SHP77 treated with DMSO at 0.1 percent for 48 hours (cell line): ENCODE data around the gene RXFP1.

ENCODE experiments used
- DNase-seq: peaks from one replicate; lab custom pipeline; 2025; lab: John Stamatoyannopoulos, UW

RXFP1 gene

GRCh38 chr4:158521484-158522088, at the start of gene RXFP1:
TSS of gene RXFP1 (plus strand) at chr4:158521882. CDS start at chr4:158521977, 95 bp downstream.
- DNase-seq, result no peak

- DNase-seq, result no peak
These were observed 39.9 kb upstream of the RXFP1 start for GRCh38 chr4:158481811-158482210.

GRCh38 chr4:158484173-158484885, 37.4 kb upstream of the RXFP1 start:
- DNase-seq, result no peak

GRCh38 chr4:158490629-158491028, 31.1 kb upstream of the RXFP1 start:
- DNase-seq, result no peak

- DNase-seq, result no peak
These were observed 29.3 kb upstream of the RXFP1 start for GRCh38 chr4:158492391-158492790.

- no peak for DNase-seq
These were observed 25.5 kb upstream of the RXFP1 start for GRCh38 chr4:158496030-158496741.

GRCh38 chr4:158500054-158500453, 21.6 kb upstream of the RXFP1 start:
- DNase-seq, result no peak

- no peak for DNase-seq
These were observed 8.4 kb upstream of the RXFP1 start for GRCh38 chr4:158513256-158513655.

GRCh38 chr4:158519226-158519625, 2.5 kb upstream of the RXFP1 start:
- no peak for DNase-seq

- DNase-seq, result no peak
These were observed 2.4 kb downstream of the RXFP1 start for GRCh38 chr4:158523990-158524535.

GRCh38 chr4:158527516-158527915, 5.8 kb downstream of the RXFP1 start:
- DNase-seq, result no peak

GRCh38 chr4:158529505-158529904, 7.8 kb downstream of the RXFP1 start:
- DNase-seq, result no peak

GRCh38 chr4:158530381-158530780, 8.7 kb downstream of the RXFP1 start:
- DNase-seq, result no peak

- DNase-seq, result no peak
These were observed 9.2 kb downstream of the RXFP1 start for GRCh38 chr4:158530898-158531297.

GRCh38 chr4:158532556-158533231, 11.0 kb downstream of the RXFP1 start:
- no peak for DNase-seq

- DNase-seq, result no peak
These were observed 13.0 kb downstream of the RXFP1 start for GRCh38 chr4:158534727-158535126.

GRCh38 chr4:158535130-158535614, 13.5 kb downstream of the RXFP1 start:
- DNase-seq, result no peak

GRCh38 chr4:158536833-158537232, 15.2 kb downstream of the RXFP1 start:
- no peak for DNase-seq

- DNase-seq, result no peak
These were observed 16.5 kb downstream of the RXFP1 start for GRCh38 chr4:158538176-158538575.

- no peak for DNase-seq
These were observed 17.2 kb downstream of the RXFP1 start for GRCh38 chr4:158538911-158539310.

GRCh38 chr4:158540125-158540907, 18.6 kb downstream of the RXFP1 start:
- DNase-seq, result no peak
